Measurements from ENCODE around the gene MRPS34.
A peak's percentile ranks its signal among the peaks of the same experiment; 100 is the strongest.

The MRPS34 gene

GRCh38 chr16:1774448-1774780 is 1.5 kb upstream of the MRPS34 start:
- Histone ChIP-seq H3K4me3 (ENCODE audit: low read depth, low read length) (no peak overlapping the region), H3K36me3 (replicated peaks) (peaks cover 29% of the 10 kb centered on the region), H3K27ac (no peak overlapping the region), H3K27me3 (replicated peaks) (no peaks in the 10 kb centered on the region)
- TF ChIP-seq CTCF (IDR thresholded peaks at IDR 0.05; ENCODE audit: low read depth, low read length, missing control alignments), result no peak
- DNase-seq, result no peak
- in situ Hi-C loops (cut with HindIII; ENCODE audit: low pct_ligation_motif_present, low sequenced_read_pairs), result no loop called here

- DNase-seq, result no peak
- Histone ChIP-seq H3K27ac (peak overlapping the region; percentile 63), H3K36me3 (replicated peaks) (peaks cover 35% of the 10 kb centered on the region), H3K27me3 (replicated peaks) (no peaks in the 10 kb centered on the region), H3K4me3 (ENCODE audit: low read depth, low read length) (peak overlapping the region; percentile 79)
- TF ChIP-seq CTCF (IDR thresholded peaks at IDR 0.05; ENCODE audit: low read depth, low read length, missing control alignments), result no peak
- in situ Hi-C loops (cut with HindIII; ENCODE audit: low pct_ligation_motif_present, low sequenced_read_pairs), result no loop called here
These were observed 941 bp upstream of the MRPS34 start for GRCh38 chr16:1773703-1774447.

GRCh38 chr16:1772362-1772907 is 499 bp downstream of the MRPS34 start, which contains the start of gene EME2:
Gene EME2, plus strand, starts transcription at chr16:1772810. Its CDS starts 418 bp downstream, at chr16:1773228.
- no peaks in the 10 kb centered on the region for H3K27me3 ChIP-seq (replicated peaks)
- H3K27ac ChIP-seq, result peak within 1 kb of the TSS; percentile 63
- in situ Hi-C loops (cut with HindIII; ENCODE audit: low pct_ligation_motif_present, low sequenced_read_pairs), result no loop called here
- no peak for DNase-seq
- no peak for TF ChIP-seq CTCF (IDR thresholded peaks at IDR 0.05; ENCODE audit: low read depth, low read length, missing control alignments)
- peaks cover 44% of the 10 kb centered on the region for H3K36me3 ChIP-seq (replicated peaks)
- peak within 1 kb of the TSS; percentile 79 for H3K4me3 ChIP-seq (ENCODE audit: low read depth, low read length)

GRCh38 chr16:1771864-1772361 is 1.0 kb downstream of the MRPS34 start:
- peaks cover 45% of the 10 kb centered on the region for H3K36me3 ChIP-seq (replicated peaks)

GRCh38 chr16:1771188-1771863 is 1.6 kb downstream of the MRPS34 start, which contains the start of gene NME3:
Gene NME3, minus strand, starts transcription at chr16:1771543. Its CDS starts 9 bp downstream, at chr16:1771534.
- peaks cover 49% of the 10 kb centered on the region for H3K36me3 ChIP-seq (replicated peaks)
- peak within 1 kb of the TSS; percentile 63 for H3K27ac ChIP-seq
- H3K4me3 ChIP-seq (ENCODE audit: low read depth, low read length), result peak within 1 kb of the TSS; percentile 79
- in situ Hi-C loops (cut with HindIII; ENCODE audit: low pct_ligation_motif_present, low sequenced_read_pairs), result no loop called here
- H3K27me3 ChIP-seq (replicated peaks), result no peaks in the 10 kb centered on the region
- no peak for TF ChIP-seq CTCF (IDR thresholded peaks at IDR 0.05; ENCODE audit: low read depth, low read length, missing control alignments)
- DNase-seq, result peak; percentile 56

More at GRCh38 chr16:1771864-1772361, 1.0 kb downstream of the MRPS34 start:
- Histone ChIP-seq H3K4me3 (ENCODE audit: low read depth, low read length) (peak overlapping the region; percentile 79), H3K27me3 (replicated peaks) (no peaks in the 10 kb centered on the region), H3K27ac (peak overlapping the region; percentile 63)
- DNase-seq, result no peak
- in situ Hi-C loops (cut with HindIII; ENCODE audit: low pct_ligation_motif_present, low sequenced_read_pairs), result no loop called here
- TF ChIP-seq CTCF (IDR thresholded peaks at IDR 0.05; ENCODE audit: low read depth, low read length, missing control alignments), result no peak
